Esophagus muscularis mucosa (tissue), 4 donors: Measurements from ENCODE around the gene TBC1D14.

Experiments used
- EP300 ChIP-seq: sonication (generic); formaldehyde crosslinking; IDR thresholded peaks from one replicate; pipeline ENCODE4 v1.6.1; 2017; ENCODE audit warnings: antibody characterized with exemption
- POLR2A ChIP-seq: fragments of 450-650 bp; IDR thresholded peaks from one replicate; pipeline ENCODE4 v1.6.1; 2017; ENCODE audit warnings: antibody characterized with exemption, moderate library complexity, mild to moderate bottlenecking, low read depth
- POLR2AphosphoS5 ChIP-seq, 2 donors: sonication (generic); formaldehyde crosslinking; IDR thresholded peaks; one replicate each; pipeline ENCODE4 v1.6.1; 2017; ENCODE audit warnings: antibody characterized with exemption in 2 of 2
- TF ChIP-seq, protein P1 (sequence below), 3 experiments: fragments of 200-600 bp in 2 of 3; fragments of 450-650 bp in 1 of 3; sonication (generic) in 2 of 3; IDR thresholded peaks; one replicate each; pipeline ENCODE4 v1.5.1; 2017 to 2019; ENCODE audit warnings: antibody characterized with exemption in 3 of 3, mild to moderate bottlenecking in 2 of 3, moderate library complexity in 1 of 3

DNA sequence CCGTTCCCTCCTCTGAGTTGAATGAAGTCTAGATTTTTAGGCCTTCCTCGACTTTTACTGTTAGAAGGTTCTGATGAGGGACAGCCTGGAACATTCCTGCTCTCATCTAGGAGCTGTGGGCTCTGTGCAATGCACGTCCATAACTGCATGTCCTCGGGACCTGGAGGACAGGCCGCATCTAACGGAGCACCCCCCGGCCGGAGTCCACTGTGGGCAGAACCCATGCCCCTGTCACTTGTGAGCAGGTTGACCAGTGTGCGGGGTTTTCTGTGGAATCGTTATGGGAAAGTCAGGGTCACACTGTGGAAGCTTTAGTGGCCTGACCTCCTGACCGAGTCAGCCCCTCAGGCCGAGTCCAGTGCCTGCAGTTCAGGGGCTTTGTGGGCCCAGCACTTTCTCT, 114.3 kb downstream of the TBC1D14 start:
- no peak for TF ChIP-seq EP300
- TF ChIP-seq, protein P1, sequence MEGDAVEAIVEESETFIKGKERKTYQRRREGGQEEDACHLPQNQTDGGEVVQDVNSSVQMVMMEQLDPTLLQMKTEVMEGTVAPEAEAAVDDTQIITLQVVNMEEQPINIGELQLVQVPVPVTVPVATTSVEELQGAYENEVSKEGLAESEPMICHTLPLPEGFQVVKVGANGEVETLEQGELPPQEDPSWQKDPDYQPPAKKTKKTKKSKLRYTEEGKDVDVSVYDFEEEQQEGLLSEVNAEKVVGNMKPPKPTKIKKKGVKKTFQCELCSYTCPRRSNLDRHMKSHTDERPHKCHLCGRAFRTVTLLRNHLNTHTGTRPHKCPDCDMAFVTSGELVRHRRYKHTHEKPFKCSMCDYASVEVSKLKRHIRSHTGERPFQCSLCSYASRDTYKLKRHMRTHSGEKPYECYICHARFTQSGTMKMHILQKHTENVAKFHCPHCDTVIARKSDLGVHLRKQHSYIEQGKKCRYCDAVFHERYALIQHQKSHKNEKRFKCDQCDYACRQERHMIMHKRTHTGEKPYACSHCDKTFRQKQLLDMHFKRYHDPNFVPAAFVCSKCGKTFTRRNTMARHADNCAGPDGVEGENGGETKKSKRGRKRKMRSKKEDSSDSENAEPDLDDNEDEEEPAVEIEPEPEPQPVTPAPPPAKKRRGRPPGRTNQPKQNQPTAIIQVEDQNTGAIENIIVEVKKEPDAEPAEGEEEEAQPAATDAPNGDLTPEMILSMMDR (IDR thresholded peaks at IDR 0.05) = no peak
- no peak for TF ChIP-seq POLR2A
- no peak for TF ChIP-seq POLR2AphosphoS5 (IDR thresholded peaks at IDR 0.05)
